Measurements from ENCODE around the gene ALMS1.

DNA sequence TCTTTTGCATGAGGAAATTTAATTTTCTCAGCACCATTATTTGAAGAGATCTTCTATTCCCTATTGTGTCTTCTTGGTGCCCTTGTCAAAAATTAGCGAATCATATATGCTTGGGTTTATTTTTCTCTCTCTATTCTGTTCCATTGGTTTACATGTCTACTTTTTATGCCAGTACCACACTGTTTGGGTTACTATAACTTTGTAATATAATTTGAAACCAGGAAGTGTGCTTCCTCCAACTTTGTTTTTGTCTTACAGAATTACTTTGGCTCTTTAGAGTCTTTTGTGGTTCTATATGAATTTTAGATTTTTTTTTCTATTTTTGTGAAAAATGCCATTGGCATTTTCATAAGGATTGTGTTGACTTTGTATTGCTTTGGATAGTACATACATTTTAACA is 17.6 kb downstream of the ALMS1 start:
- TF ChIP-seq CTCF (conservative IDR thresholded peaks at IDR 0.05; ENCODE audit: low read depth, low read length) (no peak), EZH2 (IDR thresholded peaks at IDR 0.05; ENCODE audit: low read length, unreplicated experiment) (no peak), EZH2phosphoT487 (IDR thresholded peaks at IDR 0.05; ENCODE audit: borderline replicate concordance, low read length) (no peak)

All from PC-3 (cell line).